K562 (cell line): ENCODE results near the gene PDE4D. TPM values are rescaled to one million over a fixed set of nuclear protein-coding genes. Genes with fewer than 3 reads are reported as not detected.

ENCODE experiments used
- ATAC-seq: fragments of 200-7000 bp; cut with Tn5 transposase; 3 replicates; pipeline ENCODE4 v1.9.1; 2020; ENCODE audit warnings: moderate library complexity
- BruUV-seq: library from RNA; stranded (reverse); fragments of 400-500 nt; replicated peaks from 2 replicates; lab custom pipeline; 2021; lab: Mats Ljungman, UMichigan
- CTCF ChIA-PET: fragments of 300-600 bp; formaldehyde crosslinking; extraction: SDS; loops from one replicate; lab custom pipeline; 2021; ENCODE audit warnings: low intra/inter-chr PET ratio; lab: Yijun Ruan, JAX
- POLR2A ChIA-PET: fragments of 300-600, 350-650 bp; sonication (Branson Sonifier 250); formaldehyde crosslinking; extraction: SDS; loops from one replicate; lab custom pipeline; 2021; ENCODE audit warnings: antibody characterized with exemption, inconsistent platforms; lab: Yijun Ruan, JAX
- DNase-seq, 4 experiments: peaks; one replicate each; pipeline versions ENCODE4 v3.0.0 to v3.0.0-alpha.2; 2011 to 2018; ENCODE audit warnings: low spot score in 3 of 4, mixed read lengths in 3 of 4; ENCODE audit errors: extremely low read depth in 1 of 4
- FAIRE-seq: peaks from 2 replicates; lab custom pipeline; 2011; peaks lifted over from hg19 to GRCh38; lab: Jason Lieb, UNC
- H2AFZ ChIP-seq: 2 replicates; pipeline ENCODE4 v1.6.0; 2011; ENCODE audit warnings: low read depth, low read length, control low read depth, inconsistent platforms
- H3K27ac ChIP-seq: fragments of 200-600 bp; 3 replicates; pipeline ENCODE4 v1.8.0; 2011; ENCODE audit warnings: low read depth, mild to moderate bottlenecking, control low read depth, inconsistent platforms, low read length, moderate library complexity, mixed read lengths; ENCODE audit errors: extremely low read depth
- H3K27me3 ChIP-seq, 2 experiments: fragments of 300-600 bp in 1 of 2; 2 replicates in 1 of 2; 3 replicates in 1 of 2; pipeline versions ENCODE4 v1.6.0 to v1.8.0; 2011; ENCODE audit warnings: inconsistent platforms in 2 of 2, low read length in 2 of 2, mild to moderate bottlenecking in 1 of 2, mixed read lengths in 1 of 2, moderate library complexity in 1 of 2; ENCODE audit not compliant: control insufficient read depth in 2 of 2, insufficient read depth in 2 of 2
- H3K36me3 ChIP-seq: fragments of 300-600 bp; 3 replicates; pipeline ENCODE4 v1.8.0; 2011; ENCODE audit warnings: mild to moderate bottlenecking, low read length, inconsistent platforms; ENCODE audit not compliant: control insufficient read depth, insufficient read depth
- H3K4me1 ChIP-seq, 2 experiments: fragments of 200-600 bp in 1 of 2; replicated peaks in 1 of 2; 2 replicates in 1 of 2; 3 replicates in 1 of 2; pipeline versions ENCODE4 v1.5.1 to v1.8.0; 2011; ENCODE audit warnings: inconsistent platforms in 2 of 2, low read length in 2 of 2, mild to moderate bottlenecking in 1 of 2, mixed read lengths in 1 of 2, moderate library complexity in 1 of 2; ENCODE audit not compliant: control insufficient read depth in 2 of 2, insufficient read depth in 2 of 2
- H3K4me2 ChIP-seq: 2 replicates; pipeline ENCODE4 v1.6.1; 2011; ENCODE audit warnings: low read length, control low read depth, inconsistent platforms, mixed read lengths; ENCODE audit not compliant: insufficient read depth
- H3K4me3 ChIP-seq: fragments of 200-600 bp; sonication (generic), shearing (Covaris generic); 2 replicates; pipeline ENCODE4 v1.5.1; 2016; ENCODE audit warnings: control low read depth, inconsistent platforms
- H3K79me2 ChIP-seq: fragments of 200-600 bp; 3 replicates; pipeline ENCODE4 v1.8.0; 2011; ENCODE audit warnings: low read length, inconsistent platforms; ENCODE audit not compliant: control insufficient read depth, insufficient read depth
- H3K9ac ChIP-seq, 2 experiments: 2 replicates each; pipeline versions ENCODE4 v1.6.0 to v1.6.1; 2011; ENCODE audit warnings: low read depth in 2 of 2, low read length in 2 of 2, control low read depth in 1 of 2, inconsistent platforms in 1 of 2, mild to moderate bottlenecking in 1 of 2, mixed read lengths in 1 of 2; ENCODE audit not compliant: insufficient read depth in 1 of 2
- H3K9me1 ChIP-seq: one replicate; pipeline ENCODE4 v1.6.0; 2011; ENCODE audit warnings: inconsistent platforms, mild to moderate bottlenecking, low read length, moderate library complexity; ENCODE audit not compliant: control insufficient read depth, insufficient read depth
- H3K9me3 ChIP-seq: replicated peaks from 2 replicates; pipeline ENCODE4 v1.5.1; 2011; ENCODE audit warnings: low read depth, low read length, inconsistent platforms; ENCODE audit not compliant: control insufficient read depth, insufficient read depth
- H4K20me1 ChIP-seq: replicated peaks from 2 replicates; pipeline ENCODE4 v1.6.1; 2011; ENCODE audit warnings: low read length, inconsistent platforms, mixed read lengths; ENCODE audit not compliant: control insufficient read depth, insufficient read depth
- ARID4B ChIP-seq: sonication (generic); formaldehyde crosslinking; IDR thresholded peaks from 2 replicates; pipeline ENCODE4 v1.8.0; 2022; ENCODE audit warnings: mild to moderate bottlenecking, missing genetic modification reagents
- FOXA3 ChIP-seq, 2 experiments: fragments of 450-650 bp in 1 of 2; sonication (generic) in 1 of 2; formaldehyde crosslinking; IDR thresholded peaks in 1 of 2; conservative IDR thresholded peaks in 1 of 2; 2 replicates each; pipeline versions ENCODE4 v1.4.0 to v1.8.0; 2020 to 2022; ENCODE audit warnings: mild to moderate bottlenecking in 2 of 2, missing genetic modification reagents in 1 of 2
- FOXO4 ChIP-seq: fragments of 450-650 bp; formaldehyde crosslinking; IDR thresholded peaks from 2 replicates; pipeline ENCODE4 v1.4.0; 2020; ENCODE audit warnings: mild to moderate bottlenecking, moderate library complexity
- HMGN3 ChIP-seq: IDR thresholded peaks from 2 replicates; pipeline ENCODE4 v1.6.1; 2011; ENCODE audit warnings: borderline replicate concordance, low read depth, mild to moderate bottlenecking, mixed read lengths, low read length; ENCODE audit not compliant: insufficient read length; ENCODE audit errors: extremely low read depth
- KLF6 ChIP-seq: fragments of 250-450 bp; sonication (Bioruptor Pico); IDR thresholded peaks from 2 replicates; pipeline ENCODE4 v1.4.0; 2020; ENCODE audit warnings: mild to moderate bottlenecking, moderate library complexity, borderline replicate concordance
- ZNF175 ChIP-seq: fragments of 200-800 bp; sonication (Bioruptor generic); IDR thresholded peaks from 2 replicates; pipeline ENCODE4 v1.6.1; 2016; ENCODE audit warnings: low read depth, mild to moderate bottlenecking, missing genetic modification characterization, missing compliant biosample characterization
- ZNF551 ChIP-seq: fragments of 250-450 bp; sonication (Bioruptor Pico); IDR thresholded peaks from 2 replicates; pipeline ENCODE4 v1.5.0; 2021; ENCODE audit warnings: mild to moderate bottlenecking, moderate library complexity
- WGBS: fragments of 100-300 bp; shearing (Covaris generic); methylation state at CpG from one replicate; pipeline ENCODE4 v1.1.6; 2016; ENCODE audit warnings: low coverage, mixed read lengths; ENCODE audit not compliant: insufficient coverage; ENCODE audit errors: missing lambda C conversion rate; 5-methylcytosine and 5-hydroxymethylcytosine counted together
- in situ Hi-C: fragments of 300-500 bp; cut with MboI; formaldehyde crosslinking; loops from 4 replicates; pipeline ENCODE4 v1.15.0; 2018; ENCODE audit warnings: inconsistent platforms, mixed read lengths
- intact Hi-C: fragments of 100-400 bp; cut with micrococcal nuclease; formaldehyde crosslinking; loops from 2 replicates; pipeline ENCODE4 v1.14.2; 2022
- polyA plus RNA-seq, 8 experiments: library from polyadenylated mRNA; depleted of rRNA in 4 of 8; stranded (reverse) in 5 of 8; unstranded in 3 of 8; fragments of >200 nt; fragmentation: Nextera tagmentation in 2 of 8; fragmentation: Illumina TruSeq in 1 of 8; extraction: Ambion mirVana in 2 of 8; extraction: Trizol in 1 of 8; gene quantifications; 2 replicates each; pipeline versions ENCODE4 v1.2.1 to v1.2.3, GENCODE V29; 2011 to 2014; ENCODE audit warnings: inconsistent platforms in 1 of 8, missing spikeins in 1 of 8
- total RNA-seq, 7 experiments: library from RNA; depleted of rRNA in 6 of 7; stranded (reverse); fragments of >200 nt in 6 of 7; fragmentation: Illumina TruSeq in 2 of 7; extraction: Trizol in 2 of 7; gene quantifications; 2 replicates each; pipeline versions ENCODE4 v1.2.1 to v1.2.3, GENCODE V29; 2011 to 2021; ENCODE audit warnings: low replicate concordance in 1 of 7

The PDE4D gene
- total and polyA plus RNA-seq, 9 of the 15 experiments (the other 6 are each of a cell fraction or from before 2014, with no cell fraction given): 0.04 to 0.46 (median 0.13) TPM

- H3K4me2 ChIP-seq: no peak overlapping the region
- CTCF ChIA-PET: no interaction called here
- WGBS: 0% methylated on average over 5 of the region's 5 CpGs
- no peak for TF ChIP-seq ZNF551 (CRISPR knock-in tag)
- no peak for TF ChIP-seq ZNF175 (CRISPR knock-in tag)
- no peak for TF ChIP-seq HMGN3
- TF ChIP-seq FOXA3 (CRISPR knock-in tag; conservative IDR thresholded peaks at IDR 0.05 in 1 of 2, IDR thresholded peaks at IDR 0.05 in 1 of 2): no peak
- no peak for TF ChIP-seq FOXO4 (CRISPR knock-in tag)
- no peak for TF ChIP-seq KLF6 (CRISPR knock-in tag)
- no peak for TF ChIP-seq ARID4B
- TF ChIP-seq, all 486 proteins: peak for 0
- Histone ChIP-seq H3K9me3 (no peaks in the 10 kb centered on the region), H3K4me3 (no peak overlapping the region), H3K27ac (no peak overlapping the region), H3K9me1 (no peaks in the 10 kb centered on the region), H3K79me2 (no peaks in the 10 kb centered on the region), H3K36me3 (no peaks in the 10 kb centered on the region), H3K27me3 (no peaks in the 10 kb centered on the region), H3K9ac (no peak overlapping the region), H2AFZ (no peak overlapping the region), H4K20me1 (no peaks in the 10 kb centered on the region), H3K4me1 (no peaks in the 10 kb centered on the region)
- intact Hi-C loops (no loop called here), in situ Hi-C loops (no loop called here)
- no TSS peak for BruUV-seq
- POLR2A ChIA-PET: interaction anchor here (0.7 kb wide), 1 partner anchor 17 kb away, joined by 4 read pairs; no protein-coding TSS in a partner anchor
- FAIRE-seq (no peak), ATAC-seq (no peak), DNase-seq (no peak)
Measured at GRCh38 chr5:59092758-59093157, 800.8 kb downstream of the PDE4D start.
